Mesenchymal stem cell (in vitro differentiated cells and primary cell): Measurements from ENCODE around the gene BPGM.

ENCODE experiments used
- DNase-seq: peaks from one replicate; pipeline ENCODE4 v3.0.0-alpha.2; 2013
- H2AFZ ChIP-seq: one replicate; pipeline ENCODE4 v1.6.1; 2013; ENCODE audit warnings: low read depth, mild to moderate bottlenecking, control low read depth, inconsistent platforms, low read length, moderate library complexity
- H2AK5ac ChIP-seq: 2 replicates; pipeline ENCODE4 v1.6.1; 2013; ENCODE audit warnings: low read length, moderate library complexity, mild to moderate bottlenecking, inconsistent platforms; ENCODE audit not compliant: severe bottlenecking
- H2BK120ac ChIP-seq: one replicate; pipeline ENCODE4 v1.6.1; 2013; ENCODE audit warnings: low read depth, mild to moderate bottlenecking, inconsistent platforms, low read length, moderate library complexity
- H2BK12ac ChIP-seq, 2 experiments: one replicate each; pipeline ENCODE4 v1.6.1; 2013; ENCODE audit warnings: inconsistent platforms in 2 of 2, low read length in 2 of 2, mild to moderate bottlenecking in 2 of 2, moderate library complexity in 2 of 2, control low read depth in 1 of 2
- H2BK15ac ChIP-seq: one replicate; pipeline ENCODE4 v1.6.1; 2013; ENCODE audit warnings: mild to moderate bottlenecking, low read depth, inconsistent platforms; ENCODE audit not compliant: poor library complexity, severe bottlenecking
- H2BK5ac ChIP-seq: 2 replicates; pipeline ENCODE4 v1.6.1; 2013; ENCODE audit warnings: low read depth, mild to moderate bottlenecking, low read length, control low read depth, inconsistent platforms; ENCODE audit not compliant: poor library complexity, severe bottlenecking
- H3K14ac ChIP-seq, 2 experiments: one replicate each; pipeline ENCODE4 v1.6.1; 2013; ENCODE audit warnings: inconsistent platforms in 2 of 2, low read length in 2 of 2, control low read depth in 1 of 2, mild to moderate bottlenecking in 1 of 2, moderate library complexity in 1 of 2
- H3K18ac ChIP-seq, 2 experiments: one replicate each; pipeline ENCODE4 v1.6.1; 2013; ENCODE audit warnings: inconsistent platforms in 2 of 2, low read length in 2 of 2, control low read depth in 1 of 2, low read depth in 1 of 2, mild to moderate bottlenecking in 1 of 2
- H3K23ac ChIP-seq, 2 experiments: one replicate each; pipeline ENCODE4 v1.6.1; 2013; ENCODE audit warnings: inconsistent platforms in 2 of 2, low read length in 2 of 2, mild to moderate bottlenecking in 2 of 2, moderate library complexity in 2 of 2, control low read depth in 1 of 2
- H3K27ac ChIP-seq: 2 replicates; pipeline ENCODE4 v1.5.1; 2013; ENCODE audit warnings: mild to moderate bottlenecking, moderate library complexity, low read length, control low read depth, inconsistent platforms; ENCODE audit not compliant: poor library complexity, severe bottlenecking
- H3K27me3 ChIP-seq, 2 experiments: 2 replicates each; pipeline versions ENCODE4 v1.6.1 to v1.7.0; 2013; ENCODE audit warnings: low read length in 2 of 2, mild to moderate bottlenecking in 2 of 2, moderate library complexity in 2 of 2, control low read depth in 1 of 2, inconsistent platforms in 1 of 2; ENCODE audit not compliant: control insufficient read depth in 1 of 2, insufficient read depth in 1 of 2
- H3K36me3 ChIP-seq, 2 experiments: 2 replicates each; pipeline versions ENCODE4 v1.6.1 to v1.7.0; 2013; ENCODE audit warnings: low read length in 2 of 2, control low read depth in 1 of 2, inconsistent platforms in 1 of 2, low read depth in 1 of 2, mild to moderate bottlenecking in 1 of 2; ENCODE audit not compliant: insufficient read depth in 2 of 2, control insufficient read depth in 1 of 2
- H3K4ac ChIP-seq, 2 experiments: one replicate each; pipeline ENCODE4 v1.6.1; 2013; ENCODE audit warnings: inconsistent platforms in 2 of 2, low read length in 2 of 2, mild to moderate bottlenecking in 2 of 2, moderate library complexity in 2 of 2, control low read depth in 1 of 2, low read depth in 1 of 2
- H3K4me1 ChIP-seq: 2 replicates; pipeline ENCODE4 v1.6.1; 2013; ENCODE audit warnings: low read depth, low read length, control low read depth; ENCODE audit not compliant: control insufficient read depth, insufficient read depth
- H3K4me2 ChIP-seq: 2 replicates; pipeline ENCODE4 v1.6.1; 2013; ENCODE audit warnings: low read length, mild to moderate bottlenecking, inconsistent platforms; ENCODE audit not compliant: poor library complexity, severe bottlenecking
- H3K4me3 ChIP-seq, 2 experiments: 2 replicates each; pipeline versions ENCODE4 v1.5.1 to v1.7.0; 2013; ENCODE audit warnings: low read length in 2 of 2, mild to moderate bottlenecking in 2 of 2, control low read depth in 1 of 2, low read depth in 1 of 2; ENCODE audit not compliant: insufficient read depth in 1 of 2
- H3K79me1 ChIP-seq: replicated peaks from 2 replicates; pipeline ENCODE4 v1.6.1; 2013; ENCODE audit warnings: mild to moderate bottlenecking, control low read depth, low read length, inconsistent platforms; ENCODE audit not compliant: poor library complexity, severe bottlenecking
- H3K9ac ChIP-seq: 2 replicates; pipeline ENCODE4 v1.7.0; 2013; ENCODE audit warnings: mild to moderate bottlenecking, low read length, moderate library complexity
- H3K9me3 ChIP-seq: 2 replicates; pipeline ENCODE4 v1.7.0; 2013; ENCODE audit warnings: mild to moderate bottlenecking, low read length; ENCODE audit not compliant: control insufficient read depth
- H4K8ac ChIP-seq: one replicate; pipeline ENCODE4 v1.6.1; 2013; ENCODE audit warnings: inconsistent platforms, mild to moderate bottlenecking, low read length, moderate library complexity
- H4K91ac ChIP-seq: one replicate; pipeline ENCODE4 v1.6.1; 2013; ENCODE audit warnings: mild to moderate bottlenecking, low read length, inconsistent platforms
- WGBS: methylation state at CpG from one replicate; pipeline ENCODE4 v1.1.7; 2013; ENCODE audit warnings: mixed read lengths; 5-methylcytosine and 5-hydroxymethylcytosine counted together

BPGM gene

GRCh38 chr7:134718211-134718875 lies 71.7 kb downstream of the BPGM start:
- no peak overlapping the region for H2AFZ ChIP-seq
- H3K27me3 ChIP-seq = no peaks in the 10 kb centered on the region
- H3K4ac ChIP-seq = no peak overlapping the region
- H2AK5ac ChIP-seq = no peak overlapping the region
- H3K4me1 ChIP-seq = peaks cover 2% of the 10 kb centered on the region
- no peak overlapping the region for H3K9ac ChIP-seq
- no peak overlapping the region for H3K27ac ChIP-seq
- H2BK120ac ChIP-seq = no peak overlapping the region
- H3K4me3 ChIP-seq = no peak overlapping the region
- no peak overlapping the region for H3K4me2 ChIP-seq
- no peak overlapping the region for H4K91ac ChIP-seq
- no peak overlapping the region for H3K23ac ChIP-seq
- 100% methylated on average over 1 of the region's 2 CpGs for WGBS
- H2BK12ac ChIP-seq = no peak overlapping the region
- no peak overlapping the region for H2BK5ac ChIP-seq
- H3K36me3 ChIP-seq = no peaks in the 10 kb centered on the region
- H4K8ac ChIP-seq = no peak overlapping the region
- no peak for DNase-seq
- H3K14ac ChIP-seq = no peak overlapping the region
- no peaks in the 10 kb centered on the region for H3K9me3 ChIP-seq
- no peaks in the 10 kb centered on the region for H3K79me1 ChIP-seq
- no peak overlapping the region for H2BK15ac ChIP-seq
- H3K18ac ChIP-seq = no peak overlapping the region

- Histone ChIP-seq H3K4me2 (peak overlapping the region; percentile 6), H3K23ac (no peak overlapping the region), H3K27ac (no peak overlapping the region), H3K14ac (no peak overlapping the region), H2BK12ac (peak overlapping the region in 1 of 2 experiments; percentile 33), H3K18ac (peak overlapping the region; percentile 34 to 62), H2BK120ac (no peak overlapping the region), H3K4me3 (no peak overlapping the region), H2BK5ac (no peak overlapping the region), H4K8ac (no peak overlapping the region), H3K9me3 (no peaks in the 10 kb centered on the region), H3K27me3 (no peaks in the 10 kb centered on the region), H3K36me3 (no peaks in the 10 kb centered on the region), H3K9ac (peak overlapping the region; percentile 57), H3K4ac (no peak overlapping the region), H3K79me1 (no peaks in the 10 kb centered on the region), H2AK5ac (no peak overlapping the region), H2BK15ac (no peak overlapping the region), H2AFZ (no peak overlapping the region), H3K4me1 (peaks cover 2% of the 10 kb centered on the region), H4K91ac (no peak overlapping the region)
- peak; percentile 93 for DNase-seq
- WGBS = 5% methylated on average over 3 of the region's 5 CpGs
Observed at GRCh38 chr7:134720091-134720935, 73.7 kb downstream of the BPGM start.

GRCh38 chr7:134721171-134721570 lies 74.5 kb downstream of the BPGM start:
- peaks cover 2% of the 10 kb centered on the region for H3K4me1 ChIP-seq
- H3K79me1 ChIP-seq = no peaks in the 10 kb centered on the region
- H3K9me3 ChIP-seq = no peaks in the 10 kb centered on the region
- H3K4ac ChIP-seq = peak overlapping the region in 1 of 2 experiments; percentile 35
- no peak overlapping the region for H3K27ac ChIP-seq
- no peak overlapping the region for H2AK5ac ChIP-seq
- H3K18ac ChIP-seq = peak overlapping the region; percentile 11 to 58
- peak overlapping the region in 1 of 2 experiments; percentile 79 for H2BK12ac ChIP-seq
- no peak for DNase-seq
- 73% methylated on average over 2 of the region's 2 CpGs for WGBS
- no peak overlapping the region for H3K14ac ChIP-seq
- H3K23ac ChIP-seq = no peak overlapping the region
- H4K8ac ChIP-seq = peak overlapping the region; percentile 12
- no peaks in the 10 kb centered on the region for H3K27me3 ChIP-seq
- no peak overlapping the region for H3K4me2 ChIP-seq
- H3K36me3 ChIP-seq = no peaks in the 10 kb centered on the region
- no peak overlapping the region for H3K4me3 ChIP-seq
- H2AFZ ChIP-seq = no peak overlapping the region
- peak overlapping the region; percentile 85 for H4K91ac ChIP-seq
- H3K9ac ChIP-seq = peak overlapping the region; percentile 57
- peak overlapping the region; percentile 63 for H2BK15ac ChIP-seq
- no peak overlapping the region for H2BK120ac ChIP-seq
- no peak overlapping the region for H2BK5ac ChIP-seq

- H3K79me1 ChIP-seq = no peaks in the 10 kb centered on the region
- peak overlapping the region; percentile 39 for H2AK5ac ChIP-seq
- no peak overlapping the region for H2BK5ac ChIP-seq
- no peak overlapping the region for H2BK15ac ChIP-seq
- no peak overlapping the region for H4K8ac ChIP-seq
- H3K23ac ChIP-seq = no peak overlapping the region
- no peak overlapping the region for H3K9ac ChIP-seq
- H3K27me3 ChIP-seq = no peaks in the 10 kb centered on the region
- no peaks in the 10 kb centered on the region for H3K36me3 ChIP-seq
- peak overlapping the region; percentile 19 for H2BK120ac ChIP-seq
- H3K4me1 ChIP-seq = peaks cover 2% of the 10 kb centered on the region
- H3K27ac ChIP-seq = no peak overlapping the region
- H2BK12ac ChIP-seq = peak overlapping the region in 1 of 2 experiments; percentile 64
- no peak overlapping the region for H3K14ac ChIP-seq
- H3K4me3 ChIP-seq = no peak overlapping the region
- no peak overlapping the region for H4K91ac ChIP-seq
- H3K4me2 ChIP-seq = no peak overlapping the region
- H3K4ac ChIP-seq = no peak overlapping the region
- H2AFZ ChIP-seq = no peak overlapping the region
- 92% methylated on average over 3 of the region's 4 CpGs for WGBS
- DNase-seq = no peak
- H3K9me3 ChIP-seq = no peaks in the 10 kb centered on the region
- H3K18ac ChIP-seq = no peak overlapping the region
Observed at GRCh38 chr7:134722786-134723322, 76.2 kb downstream of the BPGM start.
